Naive thymus-derived CD8-positive, alpha-beta T cell (primary cell): Measurements from ENCODE around the gene CDC25B. TPM values are rescaled to one million over a fixed set of nuclear protein-coding genes. Genes with fewer than 3 reads are reported as not detected.
A peak's percentile ranks its signal among the peaks of the same experiment; 100 is the strongest.

ENCODE experiments used
- ATAC-seq, 2 donors: fragments of 150-1000 bp; cut with Tn5 transposase in 1 of 2; sonication (Bioruptor Pico), chemical (Tn5 transposase) in 1 of 2; 1 replicate in 1 of 2; 2 replicates in 1 of 2; pipeline ENCODE4 v1.10.0; 2021; ENCODE audit warnings: mild to moderate bottlenecking in 2 of 2, moderate library complexity in 2 of 2
- POLR2A ChIA-PET: fragments of 350-600 bp; sonication (Branson Sonifier 250); formaldehyde crosslinking; loops from one replicate; lab custom pipeline; 2021; ENCODE audit warnings: antibody characterized with exemption; lab: Charles Lee
- DNase-seq, 10 donors: peaks; one replicate each; pipeline versions ENCODE4 v3.0.0 to v3.0.0-alpha.2; 2020 to 2022
- H3K27ac Mint-ChIP-seq, 10 donors: one replicate each; pipeline ENCODE4 v1.8.0; 2020 to 2022; ENCODE audit warnings: mild to moderate bottlenecking in 10 of 10, mixed read lengths in 10 of 10, moderate library complexity in 4 of 10, inconsistent platforms in 1 of 10
- H3K27me3 Mint-ChIP-seq, 5 donors: one replicate each; pipeline ENCODE4 v1.8.0; 2021 to 2022; ENCODE audit warnings: mixed read lengths in 5 of 5
- H3K36me3 Mint-ChIP-seq, 3 donors: one replicate each; pipeline ENCODE4 v1.8.0; 2020 to 2022; ENCODE audit warnings: mixed read lengths in 3 of 3, mild to moderate bottlenecking in 2 of 3, inconsistent platforms in 1 of 3
- H3K4me1 Mint-ChIP-seq, 4 donors: one replicate each; pipeline ENCODE4 v1.8.0; 2021 to 2022; ENCODE audit warnings: mixed read lengths in 4 of 4
- H3K4me3 Mint-ChIP-seq, 10 donors: one replicate each; pipeline ENCODE4 v1.8.0; 2020 to 2022; ENCODE audit warnings: mild to moderate bottlenecking in 10 of 10, mixed read lengths in 10 of 10, moderate library complexity in 6 of 10, inconsistent platforms in 1 of 10
- H3K9me3 Mint-ChIP-seq, 9 donors: one replicate each; pipeline ENCODE4 v1.8.0; 2020 to 2022; ENCODE audit warnings: mixed read lengths in 9 of 9, mild to moderate bottlenecking in 3 of 9, inconsistent platforms in 1 of 9, moderate library complexity in 1 of 9
- polyA plus RNA-seq, 3 donors: library from polyadenylated mRNA; unstranded; fragments of 300-500 nt; fragmentation: Illumina TruSeq; gene quantifications; one replicate each; pipeline ENCODE4 v1.2.3, GENCODE V29; 2021
- total RNA-seq, 8 experiments: library from RNA in 2 of 8; stranded (reverse) in 2 of 8; gene quantifications; one replicate each; pipeline ENCODE4 v1.2.3 and lab custom pipeline; 2021 to 2026

CDC25B gene
- total and polyA plus RNA-seq, 5 experiments from 2014 or later, result 38.1 to 336 (median 49.7) TPM

GRCh38 chr20:3800256-3800877 is 4.3 kb downstream of the CDC25B start:
- Mint-ChIP-seq H3K4me1 (peaks cover 41 to 83% (median 79%) of the 10 kb centered on the region in 4 donors), H3K27me3 (no peaks in the 10 kb centered on the region), H3K36me3 (peaks cover 9 to 73% (median 52%) of the 10 kb centered on the region in 3 donors), H3K27ac (peak overlapping the region; percentile 85 to 99 (median 97)), H3K9me3 (no peaks in the 10 kb centered on the region), H3K4me3 (peak overlapping the region; percentile 52 to 100 (median 98))
- POLR2A ChIA-PET, result interaction anchor here (1.4 to 4.0 kb wide), 3 partner anchors 14 to 33 kb away, joined by 4 to 34 read pairs (median 13); partner anchors contain the start of genes ADISSP and CENPB
- no peak for ATAC-seq
- peak in 1 of 10 donors; percentile 44 for DNase-seq

- POLR2A ChIA-PET, result interaction anchor here (1.4 to 4.0 kb wide), 2 partner anchors 14 to 33 kb away, joined by 4 to 34 read pairs; partner anchors contain the start of genes ADISSP and CENPB
- Mint-ChIP-seq H3K4me3 (peak overlapping the region in 5 of 10 donors; percentile 13 to 99 (median 58)), H3K4me1 (peaks cover 41 to 83% (median 79%) of the 10 kb centered on the region in 4 donors), H3K27ac (peak overlapping the region; percentile 84 to 99 (median 97)), H3K36me3 (peaks cover 9 to 78% (median 55%) of the 10 kb centered on the region in 3 donors), H3K9me3 (no peaks in the 10 kb centered on the region), H3K27me3 (no peaks in the 10 kb centered on the region)
- ATAC-seq, result no peak
- DNase-seq, result peak in 1 of 10 donors; percentile 28
These were observed 4.8 kb downstream of the CDC25B start for GRCh38 chr20:3800878-3801260.

- Mint-ChIP-seq H3K27ac (peak overlapping the region; percentile 72 to 99 (median 97)), H3K4me3 (peak overlapping the region in 5 of 10 donors; percentile 10 to 68 (median 13)), H3K9me3 (no peaks in the 10 kb centered on the region), H3K4me1 (peaks cover 40 to 87% (median 80%) of the 10 kb centered on the region in 4 donors), H3K27me3 (no peaks in the 10 kb centered on the region), H3K36me3 (peaks cover 9 to 82% (median 55%) of the 10 kb centered on the region in 3 donors)
- POLR2A ChIA-PET, result interaction anchor here (1.4 to 4.0 kb wide), 2 partner anchors 14 to 34 kb away, joined by 4 to 34 read pairs; partner anchors contain the start of genes ADISSP and CENPB
- ATAC-seq (no peak), DNase-seq (peak in 1 of 10 donors; percentile 40)
These were observed 5.2 kb downstream of the CDC25B start for GRCh38 chr20:3801299-3801698.

- H3K36me3 Mint-ChIP-seq, result peaks cover 9 to 86% (median 56%) of the 10 kb centered on the region in 3 donors
- no peaks in the 10 kb centered on the region for H3K27me3 Mint-ChIP-seq
- H3K27ac Mint-ChIP-seq, result peak overlapping the region; percentile 43 to 99 (median 96)
- no peaks in the 10 kb centered on the region for H3K9me3 Mint-ChIP-seq
- no peak for ATAC-seq
- H3K4me3 Mint-ChIP-seq, result peak overlapping the region in 3 of 10 donors; percentile 11 to 50 (median 48)
- POLR2A ChIA-PET, result interaction anchor here (1.4 kb wide), 1 partner anchor 34 kb away, joined by 4 read pairs; the partner anchor contains the start of gene ADISSP
- H3K4me1 Mint-ChIP-seq, result peaks cover 43 to 89% (median 82%) of the 10 kb centered on the region in 4 donors
- peak in 1 of 10 donors; percentile 44 for DNase-seq
These were observed 5.7 kb downstream of the CDC25B start for GRCh38 chr20:3801846-3802245.

GRCh38 chr20:3802524-3803239 is 6.6 kb downstream of the CDC25B start:
- H3K4me1 Mint-ChIP-seq, result peaks cover 47 to 89% (median 85%) of the 10 kb centered on the region in 4 donors
- H3K36me3 Mint-ChIP-seq, result peaks cover 9 to 85% (median 51%) of the 10 kb centered on the region in 3 donors
- POLR2A ChIA-PET, result no interaction called here
- no peaks in the 10 kb centered on the region for H3K27me3 Mint-ChIP-seq
- H3K4me3 Mint-ChIP-seq, result peak overlapping the region in 8 of 10 donors; percentile 19 to 61 (median 42)
- ATAC-seq (no peak), DNase-seq (no peak)
- H3K27ac Mint-ChIP-seq, result peak overlapping the region; percentile 84 to 97 (median 93)
- H3K9me3 Mint-ChIP-seq, result no peaks in the 10 kb centered on the region

GRCh38 chr20:3803289-3803688 is 7.2 kb downstream of the CDC25B start:
- H3K9me3 Mint-ChIP-seq, result no peaks in the 10 kb centered on the region
- DNase-seq (peak in 1 of 10 donors; percentile 32), ATAC-seq (no peak)
- peak overlapping the region; percentile 69 to 97 (median 92) for H3K27ac Mint-ChIP-seq
- POLR2A ChIA-PET, result no interaction called here
- peak overlapping the region in 1 of 10 donors; percentile 56 for H3K4me3 Mint-ChIP-seq
- no peaks in the 10 kb centered on the region for H3K27me3 Mint-ChIP-seq
- H3K4me1 Mint-ChIP-seq, result peaks cover 45 to 89% (median 85%) of the 10 kb centered on the region in 4 donors
- peaks cover 9 to 80% (median 45%) of the 10 kb centered on the region in 3 donors for H3K36me3 Mint-ChIP-seq

GRCh38 chr20:3803854-3804253 is 7.7 kb downstream of the CDC25B start:
- peak in 1 of 10 donors; percentile 38 for DNase-seq
- peaks cover 9 to 74% (median 42%) of the 10 kb centered on the region in 3 donors for H3K36me3 Mint-ChIP-seq
- no peaks in the 10 kb centered on the region for H3K9me3 Mint-ChIP-seq
- peak overlapping the region in 5 of 10 donors; percentile 4 to 50 (median 36) for H3K4me3 Mint-ChIP-seq
- peaks cover 44 to 85% (median 82%) of the 10 kb centered on the region in 4 donors for H3K4me1 Mint-ChIP-seq
- ATAC-seq, result no peak
- peak overlapping the region; percentile 77 to 97 (median 88) for H3K27ac Mint-ChIP-seq
- no peaks in the 10 kb centered on the region for H3K27me3 Mint-ChIP-seq
- POLR2A ChIA-PET, result no interaction called here

GRCh38 chr20:3804254-3804751 is 8.2 kb downstream of the CDC25B start:
- peak overlapping the region in 4 of 10 donors; percentile 4 to 49 (median 22) for H3K4me3 Mint-ChIP-seq
- POLR2A ChIA-PET, result no interaction called here

GRCh38 chr20:3804781-3805180 is 8.7 kb downstream of the CDC25B start:
- no peaks in the 10 kb centered on the region for H3K9me3 Mint-ChIP-seq
- peak overlapping the region in 8 of 10 donors; percentile 67 to 93 (median 84) for H3K27ac Mint-ChIP-seq
- POLR2A ChIA-PET, result interaction anchor here (1.3 kb wide), 1 partner anchor 37 kb away, joined by 3 read pairs; the partner anchor contains the start of gene ADISSP
- H3K4me1 Mint-ChIP-seq, result peaks cover 41 to 77% (median 74%) of the 10 kb centered on the region in 4 donors
- H3K36me3 Mint-ChIP-seq, result peaks cover 9 to 69% (median 37%) of the 10 kb centered on the region in 3 donors
- peak overlapping the region in 3 of 10 donors; percentile 4 to 63 (median 9) for H3K4me3 Mint-ChIP-seq
- ATAC-seq, result no peak
- no peaks in the 10 kb centered on the region for H3K27me3 Mint-ChIP-seq
- peak in 1 of 10 donors; percentile 35 for DNase-seq

More at GRCh38 chr20:3804254-3804751, 8.2 kb downstream of the CDC25B start:
- Mint-ChIP-seq H3K36me3 (peaks cover 9 to 71% (median 40%) of the 10 kb centered on the region in 3 donors), H3K4me1 (peaks cover 43 to 82% (median 78%) of the 10 kb centered on the region in 4 donors), H3K9me3 (no peaks in the 10 kb centered on the region), H3K27ac (peak overlapping the region in 9 of 10 donors; percentile 77 to 97 (median 90)), H3K27me3 (no peaks in the 10 kb centered on the region)
- ATAC-seq (no peak), DNase-seq (peak in 1 of 10 donors; percentile 56)

GRCh38 chr20:3808544-3808943 is 12.4 kb downstream of the CDC25B start:
- H3K27ac Mint-ChIP-seq, result peak overlapping the region in 6 of 10 donors; percentile 50 to 94 (median 78)
- no peak for ATAC-seq
- peaks cover 0 to 35% (median 17%) of the 10 kb centered on the region in 3 donors for H3K36me3 Mint-ChIP-seq
- H3K9me3 Mint-ChIP-seq, result no peaks in the 10 kb centered on the region
- POLR2A ChIA-PET, result interaction anchor here (0.7 to 1.1 kb wide), 4 partner anchors 17 to 640 kb away, joined by 3 to 6 read pairs (median 4); no protein-coding TSS in a partner anchor
- H3K27me3 Mint-ChIP-seq, result no peaks in the 10 kb centered on the region
- H3K4me3 Mint-ChIP-seq, result peak overlapping the region in 4 of 10 donors; percentile 23 to 61 (median 40)
- peaks cover 45 to 80% (median 77%) of the 10 kb centered on the region in 4 donors for H3K4me1 Mint-ChIP-seq
- no peak for DNase-seq

- Mint-ChIP-seq H3K27me3 (no peaks in the 10 kb centered on the region), H3K36me3 (peaks cover 0 to 5% (median under 1%) of the 10 kb centered on the region in 3 donors), H3K27ac (peak overlapping the region; percentile 96 to 100 (median 98)), H3K4me1 (peaks cover 41 to 85% (median 78%) of the 10 kb centered on the region in 4 donors), H3K9me3 (no peaks in the 10 kb centered on the region), H3K4me3 (peak overlapping the region; percentile 87 to 94 (median 90))
- POLR2A ChIA-PET, result interaction anchor here (0.5 to 4.2 kb wide), 6 partner anchors 9 to 428 kb away, joined by 3 to 65 read pairs (median 5); partner anchors contain the start of genes ADISSP and AP5S1
- ATAC-seq, result peak; percentile 86 to 91
- DNase-seq, result peak; percentile 84 to 98 (median 91)
These were observed 15.6 kb downstream of the CDC25B start for GRCh38 chr20:3811467-3812258.
